Measurements from ENCODE around the gene MYADM.
"Not testable (repeated sequence)": the region's sequence is repeated elsewhere in the genome, so short reads cannot be mapped to it uniquely, and the experiment has no call there.

MYADM gene

GRCh38 chr19:53867225-53868090, at the start of gene MYADM:
MYADM (plus strand) TSS chr19:53867883; CDS start chr19:53873530, 5,647 bp downstream.
- peak; percentile 16 for DNase-seq

GRCh38 chr19:53818756-53819155, 48.9 kb upstream of the MYADM start:
- DNase-seq = no peak

- DNase-seq = no peak
Observed at GRCh38 chr19:53819861-53820260, 47.8 kb upstream of the MYADM start.

GRCh38 chr19:53823380-53824120, 44.1 kb upstream of the MYADM start:
- DNase-seq = no peak

GRCh38 chr19:53824134-53824611, 43.5 kb upstream of the MYADM start, which contains the start of gene NLRP12:
NLRP12 (minus strand) TSS chr19:53824314; CDS start chr19:53824174, 140 bp downstream.
- no peak for DNase-seq

- no peak for DNase-seq
Observed at GRCh38 chr19:53826876-53827275, 40.8 kb upstream of the MYADM start.

- DNase-seq = no peak
Observed at GRCh38 chr19:53828531-53828930, 39.2 kb upstream of the MYADM start.

GRCh38 chr19:53832861-53833260, 34.8 kb upstream of the MYADM start:
- DNase-seq = not testable (repeated sequence)

GRCh38 chr19:53838446-53838845, 29.2 kb upstream of the MYADM start:
- not testable (repeated sequence) for DNase-seq

- not testable (repeated sequence) for DNase-seq
Observed at GRCh38 chr19:53840241-53840640, 27.4 kb upstream of the MYADM start.

- not testable (repeated sequence) for DNase-seq
Observed at GRCh38 chr19:53840914-53841313, 26.8 kb upstream of the MYADM start.

GRCh38 chr19:53844849-53845246, 22.8 kb upstream of the MYADM start:
- DNase-seq = no peak

GRCh38 chr19:53847555-53847954, 20.1 kb upstream of the MYADM start:
- no peak for DNase-seq

GRCh38 chr19:53849237-53849676, 18.4 kb upstream of the MYADM start:
- DNase-seq = no peak

- DNase-seq = no peak
Observed at GRCh38 chr19:53853707-53854106, 14.0 kb upstream of the MYADM start.

GRCh38 chr19:53864308-53864836, 3.3 kb upstream of the MYADM start:
- no peak for DNase-seq

- DNase-seq = no peak
Observed at GRCh38 chr19:53865523-53865917, 2.2 kb upstream of the MYADM start.

- no peak for DNase-seq
Observed at GRCh38 chr19:53865918-53866864, 1.5 kb upstream of the MYADM start.

- DNase-seq = no peak
Observed at GRCh38 chr19:53866865-53867224, 838 bp upstream of the MYADM start.

GRCh38 chr19:53868091-53868891, 608 bp downstream of the MYADM start:
- no peak for DNase-seq
